Measurements from ENCODE around the gene MRPS27. TPM values are rescaled to one million over a fixed set of nuclear protein-coding genes. Genes with fewer than 3 reads are reported as not detected.
A peak's percentile ranks its signal among the peaks of the same experiment; 100 is the strongest.

Gene MRPS27
- polyA plus RNA-seq: 35.5 TPM

DNA sequence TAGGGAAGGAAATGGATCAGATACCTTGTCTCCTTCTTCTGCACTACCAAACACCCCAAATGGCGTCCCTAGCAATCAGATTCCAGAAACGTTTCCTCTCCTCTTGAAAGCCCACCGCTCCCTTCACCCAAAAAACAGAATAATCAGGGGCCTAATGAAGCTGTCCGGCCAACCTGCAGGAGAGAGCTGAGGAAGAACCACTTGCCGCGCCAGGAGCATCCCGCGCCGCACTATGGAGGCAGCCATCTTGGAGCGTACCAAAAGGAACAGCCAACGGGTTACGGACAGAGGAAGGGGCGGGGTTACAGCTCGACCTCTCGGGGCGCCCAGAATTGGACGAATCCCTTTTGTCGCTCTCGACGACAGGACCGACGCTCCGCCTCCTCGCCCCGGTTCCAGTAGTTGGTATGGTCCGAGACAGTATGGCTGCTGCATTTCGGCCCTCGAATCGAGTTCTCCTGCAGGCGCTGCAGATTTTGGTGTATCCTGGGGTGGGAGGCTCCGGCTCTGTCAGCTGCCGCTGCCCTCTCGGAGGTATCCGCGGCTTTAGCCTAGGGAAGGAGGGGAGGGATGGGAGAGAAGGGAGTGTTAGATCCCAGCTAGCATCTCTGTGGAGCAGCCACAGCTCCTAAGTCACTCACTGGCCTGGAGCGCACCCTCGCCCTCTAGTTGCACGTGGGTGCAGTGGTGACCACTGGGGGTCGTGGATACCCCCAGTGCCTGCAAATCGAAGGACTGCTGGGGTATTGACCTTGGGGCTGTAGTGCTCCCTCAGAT, at the start of gene MRPS27, which contains the start of gene PTCD2:
Gene MRPS27, minus strand, starts transcription at position 265 of the 777 bp plus-strand sequence. Its CDS starts 19 bp downstream, at position 246.
Gene PTCD2, plus strand, starts transcription at position 398 of the 777 bp plus-strand sequence. Its CDS starts 10 bp downstream, at position 408.
- H3K27ac Mint-ChIP-seq: peak within 1 kb of the TSS; percentile 94 to 98 (median 94)
- peaks cover 20 to 32% (median 24%) of the 10 kb centered on the region in 3 donors for H3K4me1 Mint-ChIP-seq
- no peaks in the 10 kb centered on the region for H3K9me3 Mint-ChIP-seq
- peaks cover 6% of the 10 kb centered on the region for H3K36me3 Mint-ChIP-seq
- H3K27me3 Mint-ChIP-seq: no peaks in the 10 kb centered on the region
- H3K4me3 Mint-ChIP-seq: peak within 1 kb of the TSS; percentile 97 to 100 (median 99)

DNA sequence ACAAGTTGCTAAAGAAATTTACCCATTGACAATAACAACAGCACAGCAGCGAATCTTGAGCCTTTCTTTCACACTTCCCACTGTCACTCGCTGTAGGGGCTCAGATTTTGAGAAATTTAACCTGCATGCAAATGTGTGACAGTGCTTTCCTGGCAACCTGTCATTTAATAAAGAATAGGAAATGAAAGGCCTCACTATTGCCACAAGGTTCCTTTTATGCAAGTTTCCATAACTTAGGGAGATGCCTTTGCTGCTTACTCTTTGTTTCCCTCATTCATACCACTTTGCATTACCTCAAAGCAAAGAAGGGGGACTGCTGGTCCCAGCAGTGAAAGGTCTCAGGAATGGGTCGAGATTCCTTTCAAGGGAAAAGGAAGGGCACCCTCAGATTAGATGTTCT, 49.7 kb upstream of the MRPS27 start:
- Mint-ChIP-seq H3K4me3 (no peak overlapping the region), H3K27ac (no peak overlapping the region), H3K36me3 (peaks cover 6% of the 10 kb centered on the region), H3K9me3 (no peaks in the 10 kb centered on the region), H3K27me3 (no peaks in the 10 kb centered on the region), H3K4me1 (peaks cover 5 to 18% (median 11%) of the 10 kb centered on the region in 3 donors)

GRCh38 chr5:72369301-72369700, 49.3 kb upstream of the MRPS27 start:
- Mint-ChIP-seq H3K4me1 (peaks cover 5 to 18% (median 11%) of the 10 kb centered on the region in 3 donors), H3K27me3 (no peaks in the 10 kb centered on the region), H3K27ac (no peak overlapping the region), H3K36me3 (peaks cover 8% of the 10 kb centered on the region), H3K4me3 (no peak overlapping the region), H3K9me3 (no peaks in the 10 kb centered on the region)

GRCh38 chr5:72368271-72368670, 48.2 kb upstream of the MRPS27 start:
- no peak overlapping the region for H3K27ac Mint-ChIP-seq
- H3K27me3 Mint-ChIP-seq: no peaks in the 10 kb centered on the region
- peaks cover 5 to 18% (median 11%) of the 10 kb centered on the region in 3 donors for H3K4me1 Mint-ChIP-seq

DNA sequence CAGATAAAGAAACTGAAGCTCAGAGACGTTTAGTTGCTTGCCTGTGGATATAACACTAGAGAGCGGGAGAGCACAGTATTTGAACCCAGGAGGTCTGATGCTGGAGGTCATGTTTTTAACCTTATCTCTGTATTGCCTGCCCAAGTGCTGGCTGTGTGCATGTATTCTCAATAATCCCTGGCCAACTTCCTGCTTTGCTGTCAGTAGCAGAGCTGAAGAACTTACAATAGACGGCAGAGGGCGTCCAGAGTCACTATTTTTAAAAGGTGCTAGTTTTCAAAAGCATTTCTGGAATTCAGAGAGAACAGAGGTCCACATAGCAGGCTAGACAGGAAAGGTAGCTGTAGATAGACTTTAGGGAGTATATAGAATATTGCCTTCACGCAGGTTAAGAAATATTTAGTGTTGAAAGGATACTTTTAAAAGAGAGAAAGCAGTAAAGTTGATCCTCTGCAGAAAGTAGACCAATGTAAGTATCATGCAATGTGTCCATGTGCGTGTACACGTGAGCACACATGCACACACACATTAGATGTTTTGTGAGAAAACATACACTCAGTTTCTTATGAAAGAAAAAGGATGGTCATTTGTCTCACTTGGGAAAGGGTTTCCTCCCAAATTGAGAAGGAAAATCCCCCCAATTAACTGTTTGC, 46.4 kb upstream of the MRPS27 start:
- Mint-ChIP-seq H3K36me3 (peaks cover 12% of the 10 kb centered on the region), H3K27me3 (no peaks in the 10 kb centered on the region), H3K4me3 (no peak overlapping the region), H3K4me1 (peaks cover 5 to 13% (median 11%) of the 10 kb centered on the region in 3 donors), H3K9me3 (no peaks in the 10 kb centered on the region), H3K27ac (no peak overlapping the region)

More at GRCh38 chr5:72368271-72368670, 48.2 kb upstream of the MRPS27 start:
- Mint-ChIP-seq H3K9me3 (no peaks in the 10 kb centered on the region), H3K4me3 (no peak overlapping the region), H3K36me3 (peaks cover 8% of the 10 kb centered on the region)

DNA sequence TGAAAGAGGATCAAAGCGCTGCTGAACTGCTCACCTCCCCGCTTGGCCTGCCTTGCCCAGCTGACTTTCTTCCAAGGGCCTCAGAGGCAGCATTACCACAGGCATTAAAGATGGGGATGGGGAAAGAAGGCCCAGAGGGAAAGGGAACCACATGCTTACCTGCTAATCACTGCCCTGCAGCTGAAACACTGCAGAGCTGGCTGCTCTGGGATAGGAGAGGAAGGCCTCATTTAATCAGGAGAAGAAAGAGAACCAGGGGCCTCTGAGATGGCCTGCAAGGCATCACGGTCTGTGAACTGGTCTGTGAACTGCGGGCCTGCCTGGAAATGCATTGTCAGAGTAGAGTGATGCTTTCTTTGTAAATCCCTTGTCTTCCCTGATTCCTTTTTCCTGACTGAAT, 44.9 kb upstream of the MRPS27 start:
- no peaks in the 10 kb centered on the region for H3K9me3 Mint-ChIP-seq
- peaks cover 17% of the 10 kb centered on the region for H3K36me3 Mint-ChIP-seq
- peaks cover 5 to 12% (median 11%) of the 10 kb centered on the region in 3 donors for H3K4me1 Mint-ChIP-seq
- H3K4me3 Mint-ChIP-seq: no peak overlapping the region
- H3K27ac Mint-ChIP-seq: no peak overlapping the region
- H3K27me3 Mint-ChIP-seq: no peaks in the 10 kb centered on the region

DNA sequence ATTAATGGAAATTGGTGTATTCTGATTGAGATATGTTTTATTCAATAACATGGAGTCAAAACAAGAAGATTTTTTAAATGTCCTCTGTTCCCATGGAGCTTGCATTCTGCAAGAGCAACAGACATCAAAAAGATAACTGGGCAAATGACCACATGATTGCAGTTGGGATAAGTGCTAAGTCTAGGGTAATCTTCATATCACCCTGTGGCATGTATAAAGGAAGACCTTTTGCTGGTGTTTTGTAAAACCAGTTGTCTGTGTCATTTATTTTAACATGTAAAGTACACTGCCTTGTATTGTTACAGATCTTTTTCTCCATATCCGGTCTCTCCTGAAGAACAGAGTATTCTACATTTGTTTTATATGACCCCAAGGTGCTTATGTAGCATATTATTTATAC, 44.1 kb upstream of the MRPS27 start:
- Mint-ChIP-seq H3K4me3 (no peak overlapping the region), H3K4me1 (peaks cover 5% of the 10 kb centered on the region in 3 donors), H3K27ac (peak overlapping the region in 1 of 3 donors; percentile 39), H3K27me3 (no peaks in the 10 kb centered on the region), H3K36me3 (peaks cover 17% of the 10 kb centered on the region), H3K9me3 (no peaks in the 10 kb centered on the region)

- no peak overlapping the region for H3K4me3 Mint-ChIP-seq
- peaks cover 21% of the 10 kb centered on the region for H3K36me3 Mint-ChIP-seq
- H3K27ac Mint-ChIP-seq: no peak overlapping the region
- peaks cover 3 to 5% (median 3%) of the 10 kb centered on the region in 3 donors for H3K4me1 Mint-ChIP-seq
- no peaks in the 10 kb centered on the region for H3K27me3 Mint-ChIP-seq
- H3K9me3 Mint-ChIP-seq: no peaks in the 10 kb centered on the region
Observed at GRCh38 chr5:72363166-72363802, 43.2 kb upstream of the MRPS27 start.

- Mint-ChIP-seq H3K27me3 (no peaks in the 10 kb centered on the region), H3K27ac (no peak overlapping the region), H3K9me3 (peaks cover 0 to 1% (median 0%) of the 10 kb centered on the region in 3 donors), H3K4me3 (no peak overlapping the region), H3K4me1 (no peaks in the 10 kb centered on the region), H3K36me3 (peaks cover 21% of the 10 kb centered on the region)
Observed at GRCh38 chr5:72359886-72360285, 39.8 kb upstream of the MRPS27 start.

DNA sequence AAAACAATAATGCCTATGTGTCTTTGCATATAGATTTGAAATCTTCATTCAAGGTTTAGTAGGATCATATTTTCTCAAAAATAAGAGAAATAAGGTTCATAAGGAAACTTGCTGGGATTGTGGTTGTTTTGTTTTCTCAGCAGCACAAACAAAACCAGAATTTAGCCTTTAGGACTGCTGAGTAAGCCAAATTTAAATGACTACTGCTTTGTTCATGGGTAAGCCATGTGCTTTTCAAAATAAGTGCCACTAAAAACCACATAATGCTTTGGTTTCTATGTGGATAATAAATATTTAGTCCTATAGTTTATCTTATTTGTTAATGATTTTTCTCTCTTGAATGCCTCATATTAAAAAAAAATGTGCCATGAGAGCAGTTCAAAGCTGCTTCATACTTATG, 38.9 kb upstream of the MRPS27 start:
- Mint-ChIP-seq H3K4me3 (no peak overlapping the region), H3K4me1 (no peaks in the 10 kb centered on the region), H3K9me3 (peaks cover 0 to 1% (median 0%) of the 10 kb centered on the region in 3 donors), H3K36me3 (peaks cover 20% of the 10 kb centered on the region), H3K27me3 (no peaks in the 10 kb centered on the region), H3K27ac (no peak overlapping the region)

DNA sequence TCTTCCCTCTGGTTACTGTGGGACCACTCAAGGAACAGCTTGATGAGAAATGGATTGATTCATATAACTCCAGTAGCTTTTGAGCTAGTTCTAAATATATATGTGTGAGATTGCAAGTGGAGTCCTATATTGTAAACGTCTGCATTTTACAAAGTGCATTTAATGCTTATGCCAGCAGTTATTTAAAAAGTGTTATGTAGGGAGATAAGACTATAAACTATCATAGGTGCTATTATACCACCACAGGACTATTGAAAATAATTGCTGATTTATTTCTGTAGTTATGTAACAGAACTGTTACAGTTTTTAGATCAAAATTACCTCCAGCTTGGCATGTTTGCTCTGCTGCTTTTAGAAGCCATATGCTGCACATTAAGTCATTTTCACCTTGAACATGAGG, 36.3 kb upstream of the MRPS27 start:
- Mint-ChIP-seq H3K4me3 (no peak overlapping the region), H3K36me3 (peaks cover 15% of the 10 kb centered on the region), H3K9me3 (peaks cover 0 to 1% (median 0%) of the 10 kb centered on the region in 3 donors), H3K4me1 (no peaks in the 10 kb centered on the region), H3K27ac (peak overlapping the region in 1 of 3 donors; percentile 12), H3K27me3 (no peaks in the 10 kb centered on the region)

- no peak overlapping the region for H3K4me3 Mint-ChIP-seq
- H3K36me3 Mint-ChIP-seq: peaks cover 11% of the 10 kb centered on the region
- peaks cover 0 to 1% (median 0%) of the 10 kb centered on the region in 3 donors for H3K9me3 Mint-ChIP-seq
- H3K4me1 Mint-ChIP-seq: no peaks in the 10 kb centered on the region
- no peaks in the 10 kb centered on the region for H3K27me3 Mint-ChIP-seq
- H3K27ac Mint-ChIP-seq: peak overlapping the region in 1 of 3 donors; percentile 12
Observed at GRCh38 chr5:72355706-72356299, 35.8 kb upstream of the MRPS27 start.

DNA sequence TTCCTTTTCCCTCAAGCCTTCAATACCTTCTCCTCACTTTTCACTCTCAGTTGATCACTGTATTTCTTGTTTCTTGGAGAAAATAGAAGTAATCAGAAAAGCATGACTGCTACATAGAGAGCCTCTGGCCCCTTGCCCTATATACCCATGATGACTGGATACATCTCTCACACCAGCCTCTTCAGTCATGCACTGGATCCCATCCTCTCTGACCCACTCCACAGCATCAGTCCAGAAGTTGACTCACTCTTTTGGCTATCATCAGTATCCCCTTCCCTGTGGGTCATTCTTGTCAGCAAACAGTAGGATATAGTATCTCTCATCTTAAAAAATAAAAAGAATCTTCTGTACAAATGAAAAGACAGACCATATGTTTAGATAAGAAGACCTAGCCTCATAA, 33.0 kb upstream of the MRPS27 start:
- Mint-ChIP-seq H3K27me3 (no peaks in the 10 kb centered on the region), H3K4me3 (no peak overlapping the region), H3K9me3 (no peaks in the 10 kb centered on the region), H3K27ac (peak overlapping the region in 1 of 3 donors; percentile 9), H3K4me1 (peaks cover 8 to 11% (median 8%) of the 10 kb centered on the region in 3 donors), H3K36me3 (peaks cover 4% of the 10 kb centered on the region)

DNA sequence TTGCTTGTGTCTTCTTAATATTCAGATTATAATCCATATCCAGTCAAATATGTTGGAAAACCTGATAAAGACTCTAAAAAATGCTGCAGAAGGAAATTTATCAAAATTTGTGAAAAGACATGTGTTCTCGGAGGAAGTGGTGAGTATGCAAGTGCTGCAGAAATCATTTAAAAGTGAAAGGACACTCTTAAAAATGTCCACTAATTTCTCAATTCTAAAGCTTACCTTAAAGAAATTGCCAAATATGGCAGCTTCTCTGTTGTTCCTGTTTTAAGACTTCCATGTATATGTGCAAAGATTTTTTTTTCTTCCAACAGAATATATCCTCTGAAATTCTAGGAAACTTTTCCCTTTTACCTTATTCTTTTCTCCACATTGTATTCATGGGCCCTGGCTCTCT, 32.6 kb upstream of the MRPS27 start:
- peaks cover 8 to 11% (median 8%) of the 10 kb centered on the region in 3 donors for H3K4me1 Mint-ChIP-seq
- no peaks in the 10 kb centered on the region for H3K9me3 Mint-ChIP-seq
- no peaks in the 10 kb centered on the region for H3K27me3 Mint-ChIP-seq
- no peak overlapping the region for H3K4me3 Mint-ChIP-seq
- peak overlapping the region in 1 of 3 donors; percentile 9 for H3K27ac Mint-ChIP-seq
- H3K36me3 Mint-ChIP-seq: peaks cover 6% of the 10 kb centered on the region

- peaks cover 12% of the 10 kb centered on the region for H3K36me3 Mint-ChIP-seq
- no peak overlapping the region for H3K27ac Mint-ChIP-seq
- no peaks in the 10 kb centered on the region for H3K27me3 Mint-ChIP-seq
- no peak overlapping the region for H3K4me3 Mint-ChIP-seq
- no peaks in the 10 kb centered on the region for H3K9me3 Mint-ChIP-seq
- peaks cover 8 to 11% (median 9%) of the 10 kb centered on the region in 3 donors for H3K4me1 Mint-ChIP-seq
Observed at GRCh38 chr5:72351376-72351775, 31.3 kb upstream of the MRPS27 start.
